DOHH2 (cell line): Measurements from ENCODE around the gene CMTR1.

Source experiments
- H3F3A ChIP-seq: fragments of 200-600 bp; sonication (generic), shearing (Covaris generic); 2 replicates; pipeline ENCODE4 v1.6.0; 2016; ENCODE audit warnings: antibody characterized with exemption, mild to moderate bottlenecking; ENCODE audit not compliant: control insufficient read depth, insufficient read depth
- H3K27ac ChIP-seq: fragments of 200-600 bp; sonication (generic); 2 replicates; pipeline ENCODE4 v1.5.1; 2014; ENCODE audit warnings: low read depth, mild to moderate bottlenecking, low read length, moderate library complexity
- H3K27me3 ChIP-seq: fragments of 200-600 bp; sonication (generic); 2 replicates; pipeline ENCODE4 v1.6.1; 2014; ENCODE audit warnings: mild to moderate bottlenecking, low read length, mixed read lengths; ENCODE audit not compliant: control insufficient read depth
- H3K36me3 ChIP-seq: fragments of 200-600 bp; sonication (generic); 2 replicates; pipeline ENCODE4 v1.6.1; 2014; ENCODE audit warnings: mild to moderate bottlenecking, low read length, moderate library complexity, mixed read lengths; ENCODE audit not compliant: control insufficient read depth
- H3K4me1 ChIP-seq: fragments of 200-600 bp; sonication (generic); 2 replicates; pipeline ENCODE4 v1.6.1; 2014; ENCODE audit warnings: mild to moderate bottlenecking, low read length, mixed read lengths; ENCODE audit not compliant: control insufficient read depth
- H3K4me2 ChIP-seq: fragments of 200-600 bp; sonication (generic); 2 replicates; pipeline ENCODE4 v1.6.0; 2014; ENCODE audit warnings: mild to moderate bottlenecking, low read length, moderate library complexity
- H3K4me3 ChIP-seq: fragments of 200-600 bp; sonication (generic); 2 replicates; pipeline ENCODE4 v1.5.1; 2014; ENCODE audit warnings: mild to moderate bottlenecking, low read length, mixed read lengths
- H3K79me2 ChIP-seq: fragments of 200-600 bp; sonication (generic); 2 replicates; pipeline ENCODE4 v1.6.1; 2014; ENCODE audit warnings: mild to moderate bottlenecking, low read length, mixed read lengths; ENCODE audit not compliant: control insufficient read depth
- H3K9me2 ChIP-seq: fragments of 200-600 bp; sonication (generic); replicated peaks from 2 replicates; pipeline ENCODE4 v1.6.1; 2014; ENCODE audit warnings: mild to moderate bottlenecking, low read length, mixed read lengths; ENCODE audit not compliant: control insufficient read depth
- H3K9me3 ChIP-seq: fragments of 200-600 bp; sonication (generic); 2 replicates; pipeline ENCODE4 v1.6.1; 2014; ENCODE audit warnings: antibody characterized with exemption, low read length, mixed read lengths; ENCODE audit not compliant: control insufficient read depth, insufficient read depth
- H4K20me1 ChIP-seq: fragments of 200-600 bp; sonication (generic); 2 replicates; pipeline ENCODE4 v1.6.0; 2014; ENCODE audit warnings: low read depth, mild to moderate bottlenecking, antibody characterized with exemption, low read length, moderate library complexity; ENCODE audit not compliant: control insufficient read depth, insufficient read depth
- EZH2phosphoT487 ChIP-seq: fragments of 200-600 bp; sonication (generic); IDR thresholded peaks from 2 replicates; pipeline ENCODE4 v1.6.1; 2017; ENCODE audit warnings: borderline replicate concordance, mild to moderate bottlenecking, antibody characterized with exemption, low read length, moderate library complexity, mixed read lengths
- TF ChIP-seq, protein P1 (sequence below): fragments of 200-600 bp; sonication (generic); IDR thresholded peaks from one replicate; pipeline ENCODE4 v1.5.1; 2014; ENCODE audit warnings: antibody characterized with exemption, mild to moderate bottlenecking, low read depth, low read length; ENCODE audit not compliant: poor library complexity, severe bottlenecking

The CMTR1 gene

GRCh38 chr6:37504024-37504423, 71.0 kb downstream of the CMTR1 start:
- peak overlapping the region; percentile 56 for H3K4me2 ChIP-seq
- peaks cover 42% of the 10 kb centered on the region for H3K4me1 ChIP-seq
- no peak overlapping the region for H3K27ac ChIP-seq
- H3F3A ChIP-seq, result peaks cover 4% of the 10 kb centered on the region; the same call in 1 of the 2 replicates
- TF ChIP-seq EZH2phosphoT487, result no peak
- TF ChIP-seq, protein P1, sequence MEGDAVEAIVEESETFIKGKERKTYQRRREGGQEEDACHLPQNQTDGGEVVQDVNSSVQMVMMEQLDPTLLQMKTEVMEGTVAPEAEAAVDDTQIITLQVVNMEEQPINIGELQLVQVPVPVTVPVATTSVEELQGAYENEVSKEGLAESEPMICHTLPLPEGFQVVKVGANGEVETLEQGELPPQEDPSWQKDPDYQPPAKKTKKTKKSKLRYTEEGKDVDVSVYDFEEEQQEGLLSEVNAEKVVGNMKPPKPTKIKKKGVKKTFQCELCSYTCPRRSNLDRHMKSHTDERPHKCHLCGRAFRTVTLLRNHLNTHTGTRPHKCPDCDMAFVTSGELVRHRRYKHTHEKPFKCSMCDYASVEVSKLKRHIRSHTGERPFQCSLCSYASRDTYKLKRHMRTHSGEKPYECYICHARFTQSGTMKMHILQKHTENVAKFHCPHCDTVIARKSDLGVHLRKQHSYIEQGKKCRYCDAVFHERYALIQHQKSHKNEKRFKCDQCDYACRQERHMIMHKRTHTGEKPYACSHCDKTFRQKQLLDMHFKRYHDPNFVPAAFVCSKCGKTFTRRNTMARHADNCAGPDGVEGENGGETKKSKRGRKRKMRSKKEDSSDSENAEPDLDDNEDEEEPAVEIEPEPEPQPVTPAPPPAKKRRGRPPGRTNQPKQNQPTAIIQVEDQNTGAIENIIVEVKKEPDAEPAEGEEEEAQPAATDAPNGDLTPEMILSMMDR, result no peak
- no peaks in the 10 kb centered on the region for H4K20me1 ChIP-seq
- H3K4me3 ChIP-seq, result peak overlapping the region; percentile 45
- H3K27me3 ChIP-seq, result no peaks in the 10 kb centered on the region; the same call in 1 of the 2 replicates
- H3K79me2 ChIP-seq, result peaks cover 5% of the 10 kb centered on the region
- peaks cover 6% of the 10 kb centered on the region; the same call in 1 of the 2 replicates for H3K9me3 ChIP-seq
- no peaks in the 10 kb centered on the region for H3K9me2 ChIP-seq
- H3K36me3 ChIP-seq, result no peaks in the 10 kb centered on the region

- no peak overlapping the region for H3K27ac ChIP-seq
- H3K4me1 ChIP-seq, result peaks cover 33% of the 10 kb centered on the region
- no peak overlapping the region for H3K4me2 ChIP-seq
- H4K20me1 ChIP-seq, result no peaks in the 10 kb centered on the region
- no peak for TF ChIP-seq EZH2phosphoT487
- TF ChIP-seq, protein P1, result no peak
- H3K36me3 ChIP-seq, result no peaks in the 10 kb centered on the region
- H3K79me2 ChIP-seq, result no peaks in the 10 kb centered on the region
- H3K27me3 ChIP-seq, result no peaks in the 10 kb centered on the region; the same call in 1 of the 2 replicates
- H3K4me3 ChIP-seq, result no peak overlapping the region
- no peaks in the 10 kb centered on the region for H3K9me2 ChIP-seq
- no peaks in the 10 kb centered on the region for H3K9me3 ChIP-seq
- no peaks in the 10 kb centered on the region for H3F3A ChIP-seq
Measured at GRCh38 chr6:37506479-37506878, 73.5 kb downstream of the CMTR1 start.

GRCh38 chr6:37507077-37507476, 74.1 kb downstream of the CMTR1 start:
- H3K9me3 ChIP-seq, result no peaks in the 10 kb centered on the region
- no peaks in the 10 kb centered on the region for H4K20me1 ChIP-seq
- H3K27me3 ChIP-seq, result no peaks in the 10 kb centered on the region; the same call in 1 of the 2 replicates
- peaks cover 28% of the 10 kb centered on the region for H3K4me1 ChIP-seq
- no peaks in the 10 kb centered on the region for H3K79me2 ChIP-seq
- no peak overlapping the region for H3K27ac ChIP-seq
- H3F3A ChIP-seq, result no peaks in the 10 kb centered on the region
- no peaks in the 10 kb centered on the region for H3K36me3 ChIP-seq
- TF ChIP-seq, protein P1, result no peak
- no peak for TF ChIP-seq EZH2phosphoT487
- H3K9me2 ChIP-seq, result no peaks in the 10 kb centered on the region
- H3K4me2 ChIP-seq, result no peak overlapping the region
- no peak overlapping the region for H3K4me3 ChIP-seq
